Adrenal gland (tissue), 5 donors: ENCODE data around the gene MAP1LC3B2.

Source experiments
- POLR2A ChIP-seq, 2 donors: fragments of 450-650 bp; IDR thresholded peaks; one replicate each; pipeline ENCODE4 v1.6.1; 2017; ENCODE audit warnings: antibody characterized with exemption in 2 of 2, mild to moderate bottlenecking in 2 of 2, moderate library complexity in 1 of 2
- TF ChIP-seq, protein P1 (sequence below), 6 experiments: fragments of 450-650 bp in 4 of 6; fragments of 200-600 bp in 2 of 6; sonication (generic) in 1 of 6; IDR thresholded peaks; 1 replicate in 5 of 6; 2 replicates in 1 of 6; pipeline versions ENCODE4 v1.5.1 to v1.8.0; 2016 to 2021; ENCODE audit warnings: antibody characterized with exemption in 6 of 6, mild to moderate bottlenecking in 2 of 6, moderate library complexity in 1 of 6
- donor health status: DM: no; HTN: no; CAD: no.

DNA sequence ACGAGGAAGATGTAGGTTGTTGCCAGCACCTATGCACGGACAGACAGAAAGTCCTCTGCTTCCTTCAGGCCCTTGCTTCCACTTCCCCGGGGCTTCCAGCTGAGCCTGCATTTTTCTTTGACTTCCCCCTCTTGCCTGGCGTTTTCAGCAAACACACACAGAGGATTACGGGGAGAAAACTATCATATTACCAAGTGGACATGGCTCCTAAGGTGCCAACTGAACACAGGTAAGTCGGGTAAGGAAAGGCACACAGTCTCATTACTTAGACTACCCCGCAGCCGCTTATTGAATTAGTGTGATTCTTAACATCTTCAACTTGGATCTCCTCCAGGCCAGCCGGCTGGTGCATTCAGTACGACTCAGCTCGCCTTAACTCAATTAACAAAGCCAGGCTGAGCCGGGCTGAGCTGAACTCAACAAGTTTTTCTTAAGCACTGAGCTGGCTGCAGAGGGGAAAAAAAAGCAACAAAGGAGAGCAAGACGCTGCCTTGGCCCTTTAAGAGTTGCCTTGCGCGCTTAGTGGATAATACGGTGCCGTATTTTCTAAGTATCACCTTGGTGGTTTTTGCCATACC, 19.2 kb upstream of the MAP1LC3B2 start:
- TF ChIP-seq POLR2A (IDR thresholded peaks at IDR 0.05) = no peak
- TF ChIP-seq, protein P1, sequence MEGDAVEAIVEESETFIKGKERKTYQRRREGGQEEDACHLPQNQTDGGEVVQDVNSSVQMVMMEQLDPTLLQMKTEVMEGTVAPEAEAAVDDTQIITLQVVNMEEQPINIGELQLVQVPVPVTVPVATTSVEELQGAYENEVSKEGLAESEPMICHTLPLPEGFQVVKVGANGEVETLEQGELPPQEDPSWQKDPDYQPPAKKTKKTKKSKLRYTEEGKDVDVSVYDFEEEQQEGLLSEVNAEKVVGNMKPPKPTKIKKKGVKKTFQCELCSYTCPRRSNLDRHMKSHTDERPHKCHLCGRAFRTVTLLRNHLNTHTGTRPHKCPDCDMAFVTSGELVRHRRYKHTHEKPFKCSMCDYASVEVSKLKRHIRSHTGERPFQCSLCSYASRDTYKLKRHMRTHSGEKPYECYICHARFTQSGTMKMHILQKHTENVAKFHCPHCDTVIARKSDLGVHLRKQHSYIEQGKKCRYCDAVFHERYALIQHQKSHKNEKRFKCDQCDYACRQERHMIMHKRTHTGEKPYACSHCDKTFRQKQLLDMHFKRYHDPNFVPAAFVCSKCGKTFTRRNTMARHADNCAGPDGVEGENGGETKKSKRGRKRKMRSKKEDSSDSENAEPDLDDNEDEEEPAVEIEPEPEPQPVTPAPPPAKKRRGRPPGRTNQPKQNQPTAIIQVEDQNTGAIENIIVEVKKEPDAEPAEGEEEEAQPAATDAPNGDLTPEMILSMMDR (IDR thresholded peaks at IDR 0.05) = no peak
